BJ (cell line): Measurements from ENCODE around the gene MYOM3. TPM values are rescaled to one million over a fixed set of nuclear protein-coding genes. Genes with fewer than 3 reads are reported as not detected.

ENCODE experiments used
- CTCF ChIA-PET: fragments of 350-600 bp; formaldehyde crosslinking; extraction: SDS; loops from one replicate; lab custom pipeline; 2021; ENCODE audit warnings: antibody characterized with exemption, inconsistent platforms; lab: Yijun Ruan, JAX
- POLR2A ChIA-PET: fragments of 300-600 bp; sonication (Branson Sonifier 250); formaldehyde crosslinking; extraction: SDS; loops from one replicate; lab custom pipeline; 2021; ENCODE audit warnings: antibody characterized with exemption; lab: Charles Lee
- DNase-seq: peaks from one replicate; pipeline ENCODE4 v3.0.0-alpha.2; 2011; ENCODE audit warnings: low read depth
- H3K27me3 ChIP-seq: 2 replicates; pipeline ENCODE4 v1.6.0; 2011; ENCODE audit warnings: low read length; ENCODE audit not compliant: control insufficient read depth, insufficient read depth
- H3K36me3 ChIP-seq: 2 replicates; pipeline ENCODE4 v1.5.1; 2011; ENCODE audit warnings: low read length; ENCODE audit not compliant: control insufficient read depth, insufficient read depth
- H3K4me3 ChIP-seq: 2 replicates; pipeline ENCODE4 v1.5.1; 2011; ENCODE audit warnings: low read depth, mild to moderate bottlenecking, control low read depth, low read length
- CTCF ChIP-seq: IDR thresholded peaks from 2 replicates; pipeline ENCODE4 v1.5.1; 2011; ENCODE audit warnings: low read depth, mild to moderate bottlenecking, control low read depth, inconsistent platforms, low read length, moderate library complexity; ENCODE audit not compliant: insufficient read depth
- polyA plus RNA-seq: library from polyadenylated mRNA; depleted of rRNA; stranded (reverse); fragments of >200 nt; gene quantifications from 2 replicates; pipeline ENCODE4 v1.2.3, GENCODE V29; 2011

Gene MYOM3
- polyA plus RNA-seq, 1 experiment = not detected

- no peak for TF ChIP-seq CTCF
- peaks cover 5% of the 10 kb centered on the region; the same call in 1 of the 2 replicates for H3K27me3 ChIP-seq
- CTCF ChIA-PET = interaction anchor here (0.9 to 2.8 kb wide), 2 partner anchors 12 to 25 kb away, joined by 3 to 16 read pairs; no protein-coding TSS in a partner anchor
- DNase-seq = no peak
- no peaks in the 10 kb centered on the region for H3K36me3 ChIP-seq
- POLR2A ChIA-PET = no interaction called here
- no peak overlapping the region for H3K4me3 ChIP-seq
Observed at GRCh38 chr1:24058671-24059455, 53.1 kb downstream of the MYOM3 start.

GRCh38 chr1:24057171-24057570 is 54.8 kb downstream of the MYOM3 start:
- no peak overlapping the region for H3K4me3 ChIP-seq
- TF ChIP-seq CTCF = no peak
- no peaks in the 10 kb centered on the region for H3K27me3 ChIP-seq
- POLR2A ChIA-PET = no interaction called here
- CTCF ChIA-PET = no interaction called here
- DNase-seq = no peak
- no peaks in the 10 kb centered on the region for H3K36me3 ChIP-seq

- no peak for TF ChIP-seq CTCF
- ChIA-PET POLR2A (no interaction called here), CTCF (no interaction called here)
- H3K4me3 ChIP-seq = no peak overlapping the region
- no peaks in the 10 kb centered on the region for H3K36me3 ChIP-seq
- no peaks in the 10 kb centered on the region for H3K27me3 ChIP-seq
- DNase-seq = no peak
Observed at GRCh38 chr1:24055681-24056080, 56.3 kb downstream of the MYOM3 start.

GRCh38 chr1:24052220-24052619 is 59.7 kb downstream of the MYOM3 start:
- CTCF ChIA-PET = interaction anchor here (0.6 kb wide), 2 partner anchors 339 to 584 kb away, joined by 3 read pairs; no protein-coding TSS in a partner anchor

More at GRCh38 chr1:24052220-24052619, 59.7 kb downstream of the MYOM3 start:
- Histone ChIP-seq H3K36me3 (no peaks in the 10 kb centered on the region), H3K27me3 (no peaks in the 10 kb centered on the region), H3K4me3 (no peak overlapping the region)
- TF ChIP-seq CTCF = no peak
- POLR2A ChIA-PET = no interaction called here
- DNase-seq = no peak
